Measurements from ENCODE around the gene NRG2.

- TF ChIP-seq SIN3A (IDR thresholded peaks at IDR 0.05; ENCODE audit: low read depth): no peak
- no peak for TF ChIP-seq RAD21 (IDR thresholded peaks at IDR 0.05; ENCODE audit: low read depth)
- no peak for TF ChIP-seq POLR2AphosphoS5 (IDR thresholded peaks at IDR 0.05; ENCODE audit: low read depth, low read length)
- TF ChIP-seq, protein P1, sequence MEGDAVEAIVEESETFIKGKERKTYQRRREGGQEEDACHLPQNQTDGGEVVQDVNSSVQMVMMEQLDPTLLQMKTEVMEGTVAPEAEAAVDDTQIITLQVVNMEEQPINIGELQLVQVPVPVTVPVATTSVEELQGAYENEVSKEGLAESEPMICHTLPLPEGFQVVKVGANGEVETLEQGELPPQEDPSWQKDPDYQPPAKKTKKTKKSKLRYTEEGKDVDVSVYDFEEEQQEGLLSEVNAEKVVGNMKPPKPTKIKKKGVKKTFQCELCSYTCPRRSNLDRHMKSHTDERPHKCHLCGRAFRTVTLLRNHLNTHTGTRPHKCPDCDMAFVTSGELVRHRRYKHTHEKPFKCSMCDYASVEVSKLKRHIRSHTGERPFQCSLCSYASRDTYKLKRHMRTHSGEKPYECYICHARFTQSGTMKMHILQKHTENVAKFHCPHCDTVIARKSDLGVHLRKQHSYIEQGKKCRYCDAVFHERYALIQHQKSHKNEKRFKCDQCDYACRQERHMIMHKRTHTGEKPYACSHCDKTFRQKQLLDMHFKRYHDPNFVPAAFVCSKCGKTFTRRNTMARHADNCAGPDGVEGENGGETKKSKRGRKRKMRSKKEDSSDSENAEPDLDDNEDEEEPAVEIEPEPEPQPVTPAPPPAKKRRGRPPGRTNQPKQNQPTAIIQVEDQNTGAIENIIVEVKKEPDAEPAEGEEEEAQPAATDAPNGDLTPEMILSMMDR (IDR thresholded peaks at IDR 0.05 in 2 of 3, conservative IDR thresholded peaks at IDR 0.05 in 1 of 3; ENCODE audit: borderline replicate concordance in 1 of 3, insufficient read depth in 1 of 3, low read depth in 2 of 3, low read length in 2 of 3): no peak
- no peak for TF ChIP-seq POLR2A (IDR thresholded peaks at IDR 0.05; ENCODE audit: borderline replicate concordance, extremely low read depth, insufficient read depth, insufficient read length)
Observed at GRCh38 chr5:139797856-139798510, 245.1 kb downstream of the NRG2 start.
